Left renal pelvis (tissue), 4 donors: Measurements from ENCODE around the gene SOBP. TPM values are rescaled to one million over a fixed set of nuclear protein-coding genes. Genes with fewer than 3 reads are reported as not detected.
A peak's percentile ranks its signal among the peaks of the same experiment; 100 is the strongest.

Source experiments
- DNase-seq, 4 donors: peaks; one replicate each; pipeline ENCODE4 v3.0.0-alpha.2; 2013; ENCODE audit warnings: low read depth in 4 of 4, low spot score in 3 of 4
- polyA plus RNA-seq, 4 donors: library from polyadenylated mRNA; unstranded; fragments of 120-200 nt; gene quantifications; one replicate each; pipeline ENCODE4 v1.2.1, GENCODE V29; 2013; ENCODE audit not compliant: insufficient read length in 4 of 4

Gene SOBP
- polyA plus RNA-seq, 4 donors = 12.1 to 31.7 (median 14.5) TPM

GRCh38 chr6:107673076-107673494 lies 183.2 kb downstream of the SOBP start:
- no peak for DNase-seq

- peak in 3 of 4 donors; percentile 80 to 84 (median 80) for DNase-seq
These were observed 185.2 kb downstream of the SOBP start for GRCh38 chr6:107674995-107675738.

- no peak for DNase-seq
These were observed 186.1 kb downstream of the SOBP start for GRCh38 chr6:107676042-107676441.

- DNase-seq = no peak
These were observed 187.5 kb downstream of the SOBP start for GRCh38 chr6:107677399-107677798.

- no peak for DNase-seq
These were observed 189.5 kb downstream of the SOBP start for GRCh38 chr6:107679457-107679856.

- no peak for DNase-seq
These were observed 192.8 kb downstream of the SOBP start for GRCh38 chr6:107682721-107683120.

GRCh38 chr6:107683183-107683582 lies 193.3 kb downstream of the SOBP start:
- no peak for DNase-seq

- DNase-seq = no peak
These were observed 195.1 kb downstream of the SOBP start for GRCh38 chr6:107684996-107685395.

- no peak for DNase-seq
These were observed 199.3 kb downstream of the SOBP start for GRCh38 chr6:107689190-107689589.

GRCh38 chr6:107689951-107690642 lies 200.2 kb downstream of the SOBP start:
- peak in 1 of 4 donors; percentile 56 for DNase-seq

GRCh38 chr6:107690643-107691061 lies 200.7 kb downstream of the SOBP start:
- DNase-seq = peak in 1 of 4 donors; percentile 57

- DNase-seq = peak in 2 of 4 donors; percentile 54 to 70
These were observed 201.3 kb downstream of the SOBP start for GRCh38 chr6:107691062-107691751.

GRCh38 chr6:107692351-107692750 lies 202.4 kb downstream of the SOBP start:
- DNase-seq = no peak

- no peak for DNase-seq
These were observed 205.3 kb downstream of the SOBP start for GRCh38 chr6:107695061-107695720.

- DNase-seq = no peak
These were observed 207.8 kb downstream of the SOBP start for GRCh38 chr6:107697682-107698081.

- DNase-seq = no peak
These were observed 208.2 kb downstream of the SOBP start for GRCh38 chr6:107698146-107698545.

GRCh38 chr6:107699254-107699653 lies 209.3 kb downstream of the SOBP start:
- no peak for DNase-seq

- no peak for DNase-seq
These were observed 209.9 kb downstream of the SOBP start for GRCh38 chr6:107699697-107700325.

- DNase-seq = no peak
These were observed 213.7 kb downstream of the SOBP start for GRCh38 chr6:107703606-107704005.

- DNase-seq = peak in 2 of 4 donors; percentile 46 to 51
These were observed 214.6 kb downstream of the SOBP start for GRCh38 chr6:107704347-107705013.
